ENCODE results near the gene AADACL2.

Gene AADACL2

GRCh38 chr3:151733613-151734012 is at the start of gene AADACL2:
AADACL2 (plus strand) TSS chr3:151733927; CDS start chr3:151734036, 109 bp downstream.
- H3K27me3 ChIP-seq (replicated peaks) = no peaks in the 10 kb centered on the region
- in situ Hi-C loops (cut with HindIII; ENCODE audit: low pct_ligation_motif_present, low sequenced_read_pairs) = no loop called here
- H3K27ac ChIP-seq = no peak within 1 kb of the TSS
- no peaks in the 10 kb centered on the region for H3K36me3 ChIP-seq (replicated peaks)
- DNase-seq = no peak
- H3K4me3 ChIP-seq (ENCODE audit: low read depth, low read length) = no peak within 1 kb of the TSS
- TF ChIP-seq, protein P1, sequence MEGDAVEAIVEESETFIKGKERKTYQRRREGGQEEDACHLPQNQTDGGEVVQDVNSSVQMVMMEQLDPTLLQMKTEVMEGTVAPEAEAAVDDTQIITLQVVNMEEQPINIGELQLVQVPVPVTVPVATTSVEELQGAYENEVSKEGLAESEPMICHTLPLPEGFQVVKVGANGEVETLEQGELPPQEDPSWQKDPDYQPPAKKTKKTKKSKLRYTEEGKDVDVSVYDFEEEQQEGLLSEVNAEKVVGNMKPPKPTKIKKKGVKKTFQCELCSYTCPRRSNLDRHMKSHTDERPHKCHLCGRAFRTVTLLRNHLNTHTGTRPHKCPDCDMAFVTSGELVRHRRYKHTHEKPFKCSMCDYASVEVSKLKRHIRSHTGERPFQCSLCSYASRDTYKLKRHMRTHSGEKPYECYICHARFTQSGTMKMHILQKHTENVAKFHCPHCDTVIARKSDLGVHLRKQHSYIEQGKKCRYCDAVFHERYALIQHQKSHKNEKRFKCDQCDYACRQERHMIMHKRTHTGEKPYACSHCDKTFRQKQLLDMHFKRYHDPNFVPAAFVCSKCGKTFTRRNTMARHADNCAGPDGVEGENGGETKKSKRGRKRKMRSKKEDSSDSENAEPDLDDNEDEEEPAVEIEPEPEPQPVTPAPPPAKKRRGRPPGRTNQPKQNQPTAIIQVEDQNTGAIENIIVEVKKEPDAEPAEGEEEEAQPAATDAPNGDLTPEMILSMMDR (IDR thresholded peaks at IDR 0.05; ENCODE audit: low read depth, low read length, missing control alignments) = no peak

DNA sequence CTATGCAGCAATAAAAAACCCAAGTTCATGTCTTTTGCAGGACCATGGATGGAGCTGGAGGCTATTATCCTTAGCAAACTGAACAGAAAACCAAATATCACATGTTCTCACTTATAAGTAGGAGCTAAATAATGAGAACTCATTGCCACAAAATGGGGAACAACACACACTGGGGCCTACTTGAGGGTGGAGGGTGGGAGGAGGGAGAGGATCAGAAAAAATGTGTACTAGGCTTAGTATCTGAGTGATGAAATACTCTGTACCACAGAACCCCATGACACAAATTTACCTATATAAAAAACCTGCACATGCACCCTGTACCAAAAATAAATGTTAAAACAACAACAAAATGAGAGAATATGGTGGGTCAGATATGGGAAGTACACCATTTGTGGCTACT is 49.6 kb upstream of the AADACL2 start:
- no peaks in the 10 kb centered on the region for H3K27me3 ChIP-seq (replicated peaks)
- TF ChIP-seq, protein P1 (IDR thresholded peaks at IDR 0.05; ENCODE audit: low read depth, low read length, missing control alignments) = no peak
- no peak overlapping the region for H3K27ac ChIP-seq
- no peaks in the 10 kb centered on the region for H3K36me3 ChIP-seq (replicated peaks)
- in situ Hi-C loops (cut with HindIII; ENCODE audit: low pct_ligation_motif_present, low sequenced_read_pairs) = no loop called here
- no peak overlapping the region for H3K4me3 ChIP-seq (ENCODE audit: low read depth, low read length)
- DNase-seq = no peak

GRCh38 chr3:151686257-151686656 is 47.5 kb upstream of the AADACL2 start:
- DNase-seq = no peak
- Histone ChIP-seq H3K36me3 (replicated peaks) (no peaks in the 10 kb centered on the region), H3K27me3 (replicated peaks) (no peaks in the 10 kb centered on the region), H3K4me3 (ENCODE audit: low read depth, low read length) (no peak overlapping the region), H3K27ac (no peak overlapping the region)
- TF ChIP-seq, protein P1 (IDR thresholded peaks at IDR 0.05; ENCODE audit: low read depth, low read length, missing control alignments) = no peak
- in situ Hi-C loops (cut with HindIII; ENCODE audit: low pct_ligation_motif_present, low sequenced_read_pairs) = no loop called here

DNA sequence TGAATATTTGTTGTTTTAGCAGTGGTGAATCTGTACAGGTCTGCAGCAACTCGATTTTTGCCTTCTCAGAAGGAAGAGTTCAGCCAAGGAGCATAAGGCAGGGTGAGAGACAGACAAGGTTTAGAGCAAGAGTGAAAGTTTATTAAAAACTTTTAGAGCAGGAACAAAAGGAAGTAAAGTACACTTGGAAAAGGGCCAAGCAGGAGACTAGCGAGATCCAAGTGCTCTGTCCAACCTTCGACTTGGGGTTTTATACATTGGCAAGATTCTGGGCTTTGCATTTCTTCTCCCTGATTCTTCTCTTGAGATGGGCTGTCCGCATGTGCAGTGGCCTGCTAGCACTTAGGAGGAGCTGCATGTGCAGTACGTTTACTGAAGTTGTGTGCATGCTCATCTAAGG is 46.7 kb upstream of the AADACL2 start:
- no peaks in the 10 kb centered on the region for H3K36me3 ChIP-seq (replicated peaks)
- in situ Hi-C loops (cut with HindIII; ENCODE audit: low pct_ligation_motif_present, low sequenced_read_pairs) = no loop called here
- DNase-seq = no peak
- TF ChIP-seq, protein P1 (IDR thresholded peaks at IDR 0.05; ENCODE audit: low read depth, low read length, missing control alignments) = no peak
- H3K27ac ChIP-seq = no peak overlapping the region
- H3K4me3 ChIP-seq (ENCODE audit: low read depth, low read length) = no peak overlapping the region
- H3K27me3 ChIP-seq (replicated peaks) = no peaks in the 10 kb centered on the region

DNA sequence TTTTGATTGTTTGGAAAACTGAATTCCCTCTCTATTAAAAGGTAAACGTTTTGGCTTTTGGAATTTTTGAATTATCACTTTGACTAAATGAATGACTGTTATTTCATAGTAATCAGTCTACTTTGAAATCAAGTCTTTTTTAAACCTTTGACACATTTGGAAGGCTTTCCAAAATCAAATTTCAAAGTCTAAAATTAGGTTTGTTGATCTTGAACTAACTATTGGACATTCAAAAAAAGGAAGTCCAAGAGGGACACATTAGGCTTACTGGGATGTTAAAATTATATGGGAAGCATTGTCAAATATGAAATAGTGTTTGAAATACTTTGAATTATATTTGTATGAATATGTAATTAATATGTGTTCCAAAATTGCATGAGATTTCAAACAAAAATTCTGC is 45.2 kb upstream of the AADACL2 start:
- Histone ChIP-seq H3K36me3 (replicated peaks) (no peaks in the 10 kb centered on the region), H3K27ac (no peak overlapping the region), H3K27me3 (replicated peaks) (no peaks in the 10 kb centered on the region), H3K4me3 (ENCODE audit: low read depth, low read length) (no peak overlapping the region)
- in situ Hi-C loops (cut with HindIII; ENCODE audit: low pct_ligation_motif_present, low sequenced_read_pairs) = no loop called here
- TF ChIP-seq, protein P1 (IDR thresholded peaks at IDR 0.05; ENCODE audit: low read depth, low read length, missing control alignments) = no peak
- no peak for DNase-seq

DNA sequence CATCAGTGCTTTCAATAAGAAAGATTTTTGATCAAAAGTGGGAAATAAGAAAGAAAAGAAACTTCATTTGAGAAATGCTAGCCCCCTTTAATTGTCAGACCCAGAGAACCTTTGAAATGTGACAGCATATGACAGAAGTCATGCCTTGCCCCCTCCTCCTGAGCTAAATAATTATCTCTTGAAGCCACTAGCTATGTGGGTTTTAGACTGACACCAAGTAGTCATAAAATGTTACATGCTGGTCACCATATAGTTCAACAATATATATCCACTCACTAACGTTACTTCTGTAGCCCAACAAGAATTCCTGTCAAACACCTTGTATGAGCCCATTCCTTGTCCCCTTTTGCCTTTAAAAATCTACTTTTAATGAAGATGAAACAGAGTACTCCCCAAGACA is 43.1 kb upstream of the AADACL2 start:
- in situ Hi-C loops (cut with HindIII; ENCODE audit: low pct_ligation_motif_present, low sequenced_read_pairs) = no loop called here
- TF ChIP-seq, protein P1 (IDR thresholded peaks at IDR 0.05; ENCODE audit: low read depth, low read length, missing control alignments) = no peak
- no peaks in the 10 kb centered on the region for H3K36me3 ChIP-seq (replicated peaks)
- H3K4me3 ChIP-seq (ENCODE audit: low read depth, low read length) = no peak overlapping the region
- no peaks in the 10 kb centered on the region for H3K27me3 ChIP-seq (replicated peaks)
- no peak overlapping the region for H3K27ac ChIP-seq
- no peak for DNase-seq

Measured in brain microvascular endothelial cell (primary cell).